H1 (cell line): Measurements from ENCODE around the gene MYL6. TPM values are rescaled to one million over a fixed set of nuclear protein-coding genes. Genes with fewer than 3 reads are reported as not detected.

ENCODE experiments used
- ATF2 ChIP-seq: IDR thresholded peaks from 2 replicates; pipeline ENCODE4 v1.6.1; 2012; ENCODE audit warnings: low read length, inconsistent platforms
- CHD1 ChIP-seq: IDR thresholded peaks from 2 replicates; pipeline ENCODE4 v1.6.1; 2012; ENCODE audit warnings: low read depth, low read length, improper control_type of control experiment
- CHD2 ChIP-seq: IDR thresholded peaks from 2 replicates; pipeline ENCODE4 v1.6.1; 2012; ENCODE audit warnings: low read length, improper control_type of control experiment
- E2F6 ChIP-seq: IDR thresholded peaks from 2 replicates; pipeline ENCODE4 v1.6.1; 2012; ENCODE audit warnings: inconsistent platforms
- EGR1 ChIP-seq: IDR thresholded peaks from 2 replicates; pipeline ENCODE4 v1.6.1; 2011; ENCODE audit warnings: low read depth, low read length, borderline replicate concordance
- FOSL1 ChIP-seq: IDR thresholded peaks from 2 replicates; pipeline ENCODE4 v1.6.1; 2011; ENCODE audit warnings: mild to moderate bottlenecking, low read depth, low read length, moderate library complexity; ENCODE audit not compliant: insufficient read depth
- GABPA ChIP-seq: IDR thresholded peaks from 2 replicates; pipeline ENCODE4 v1.6.1; 2011; ENCODE audit warnings: mild to moderate bottlenecking, low read length, moderate library complexity, borderline replicate concordance; ENCODE audit not compliant: insufficient read depth
- JUND ChIP-seq: IDR thresholded peaks from 2 replicates; pipeline ENCODE4 v1.6.1; 2011; ENCODE audit warnings: mild to moderate bottlenecking, improper control_type of control experiment, low read length
- NANOG ChIP-seq: IDR thresholded peaks from 2 replicates; pipeline ENCODE4 v1.6.1; 2011; ENCODE audit warnings: low read length, low read depth, mild to moderate bottlenecking, inconsistent platforms; ENCODE audit not compliant: insufficient read depth, poor library complexity, severe bottlenecking
- SAP30 ChIP-seq: fragments of 300-600 bp; sonication (generic); IDR thresholded peaks from 2 replicates; pipeline ENCODE4 v1.7.1; 2012; ENCODE audit warnings: low read length, moderate library complexity, mild to moderate bottlenecking, inconsistent platforms; ENCODE audit not compliant: insufficient read depth, insufficient replicate concordance
- SUZ12 ChIP-seq: fragments of 200-600 bp; sonication (generic); IDR thresholded peaks from 2 replicates; pipeline ENCODE4 v1.6.1; 2012; ENCODE audit warnings: mild to moderate bottlenecking, inconsistent platforms, low read length, moderate library complexity, mixed read lengths
- TAF7 ChIP-seq: optimal IDR thresholded peaks from 2 replicates; pipeline ENCODE3; 2011; ENCODE audit warnings: low read depth, mild to moderate bottlenecking, inconsistent platforms, low read length, moderate library complexity, borderline replicate concordance
- ZNF274 ChIP-seq: IDR thresholded peaks from 2 replicates; pipeline ENCODE4 v1.7.0; 2012; ENCODE audit warnings: low read length, borderline replicate concordance; ENCODE audit errors: extremely low read depth
- polyA plus RNA-seq, 7 experiments: library from polyadenylated mRNA; depleted of rRNA in 3 of 7; stranded (reverse) in 5 of 7; unstranded in 2 of 7; fragments of >200 nt in 5 of 7; fragments of 200-250 nt in 2 of 7; gene quantifications; 1 replicate in 5 of 7; 2 replicates in 1 of 7; 4 replicates in 1 of 7; pipeline versions ENCODE4 v1.2.1 to v1.2.3, GENCODE V29; 2011 to 2013; ENCODE audit warnings: missing spikeins in 2 of 7, mixed read lengths in 2 of 7
- total RNA-seq: library from RNA; stranded (reverse); fragmentation: NEBNext Ultra II Directional; extraction: Animal tissue kit (Norgen Biotek cat#: 25700); gene quantifications from 2 replicates; pipeline ENCODE4 v1.2.1, GENCODE V29; 2021
- TF ChIP-seq, protein P1 (sequence below): IDR thresholded peaks from 2 replicates; pipeline ENCODE4 v1.6.1; 2012; ENCODE audit warnings: inconsistent platforms
- TF ChIP-seq, protein P2 (sequence below), 3 experiments: IDR thresholded peaks; 1 replicate in 2 of 3; 2 replicates in 1 of 3; pipeline versions ENCODE4 v1.5.1 to v1.6.1; 2011; ENCODE audit warnings: low read length in 3 of 3, mild to moderate bottlenecking in 3 of 3, inconsistent platforms in 2 of 3, low read depth in 1 of 3, moderate library complexity in 1 of 3; ENCODE audit not compliant: insufficient read depth in 1 of 3; ENCODE audit errors: control extremely low read depth in 1 of 3

The MYL6 gene
- total and polyA plus RNA-seq, 2 of the 8 experiments (the other 6 are each of a cell fraction or from before 2014, with no cell fraction given), result 1,130 to 2,279 TPM

DNA sequence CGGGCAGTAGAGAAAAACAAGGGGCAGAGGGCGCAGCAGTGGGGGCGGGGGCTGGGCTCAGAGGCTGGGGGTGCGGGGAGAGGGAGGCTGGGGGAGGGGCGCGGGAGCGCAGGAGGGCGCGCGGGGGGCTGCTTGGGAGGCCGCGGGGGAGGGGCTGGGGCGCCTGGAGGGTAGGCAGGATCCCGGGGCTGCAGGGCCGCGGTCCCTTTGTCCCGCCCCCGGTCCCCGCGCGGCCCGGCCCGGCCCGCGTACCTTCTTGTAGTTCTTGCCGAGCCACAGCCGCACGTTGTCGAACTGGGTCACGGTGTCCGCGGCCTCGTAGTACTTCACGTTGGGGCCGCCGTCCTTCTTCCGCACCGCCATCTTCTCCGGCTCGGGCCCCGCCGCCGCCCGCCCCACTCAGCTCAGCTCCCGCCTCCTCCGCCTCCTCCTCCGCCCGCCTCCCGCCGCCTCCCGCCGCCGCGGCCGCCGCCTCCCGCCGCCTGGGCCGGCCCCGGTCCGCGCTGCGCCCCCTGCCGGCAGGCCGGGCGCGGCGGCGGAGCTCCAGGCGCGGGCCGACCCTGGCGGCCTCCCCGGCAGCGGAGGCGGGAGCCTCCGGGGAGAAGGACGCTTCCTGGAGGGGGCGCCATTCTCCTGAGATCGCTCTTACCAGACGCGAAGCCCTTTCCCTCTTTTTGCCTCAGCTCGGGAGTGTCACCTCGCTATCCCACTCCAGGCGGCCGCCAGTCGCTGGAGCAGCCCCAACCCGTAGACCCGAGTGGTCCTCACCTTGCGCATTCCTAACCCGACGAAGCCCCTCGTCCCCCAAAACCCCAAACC, 31.1 kb downstream of the MYL6 start, which contains the start of gene SMARCC2 (continued):
- 0 out of 2 replicates have a peak, but pooled peaks have one; percentile 4 for TF ChIP-seq GABPA
- no peak for TF ChIP-seq ZNF274
- no peak for TF ChIP-seq SAP30
- no peak for TF ChIP-seq FOSL1
- TF ChIP-seq NANOG, result no peak
- TF ChIP-seq SUZ12, result no peak
- TF ChIP-seq EGR1, result peak; percentile 22; the same call in 1 of the 2 replicates
- TF ChIP-seq, protein P1, sequence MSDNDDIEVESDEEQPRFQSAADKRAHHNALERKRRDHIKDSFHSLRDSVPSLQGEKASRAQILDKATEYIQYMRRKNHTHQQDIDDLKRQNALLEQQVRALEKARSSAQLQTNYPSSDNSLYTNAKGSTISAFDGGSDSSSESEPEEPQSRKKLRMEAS, result no peak
- TF ChIP-seq, protein P2, sequence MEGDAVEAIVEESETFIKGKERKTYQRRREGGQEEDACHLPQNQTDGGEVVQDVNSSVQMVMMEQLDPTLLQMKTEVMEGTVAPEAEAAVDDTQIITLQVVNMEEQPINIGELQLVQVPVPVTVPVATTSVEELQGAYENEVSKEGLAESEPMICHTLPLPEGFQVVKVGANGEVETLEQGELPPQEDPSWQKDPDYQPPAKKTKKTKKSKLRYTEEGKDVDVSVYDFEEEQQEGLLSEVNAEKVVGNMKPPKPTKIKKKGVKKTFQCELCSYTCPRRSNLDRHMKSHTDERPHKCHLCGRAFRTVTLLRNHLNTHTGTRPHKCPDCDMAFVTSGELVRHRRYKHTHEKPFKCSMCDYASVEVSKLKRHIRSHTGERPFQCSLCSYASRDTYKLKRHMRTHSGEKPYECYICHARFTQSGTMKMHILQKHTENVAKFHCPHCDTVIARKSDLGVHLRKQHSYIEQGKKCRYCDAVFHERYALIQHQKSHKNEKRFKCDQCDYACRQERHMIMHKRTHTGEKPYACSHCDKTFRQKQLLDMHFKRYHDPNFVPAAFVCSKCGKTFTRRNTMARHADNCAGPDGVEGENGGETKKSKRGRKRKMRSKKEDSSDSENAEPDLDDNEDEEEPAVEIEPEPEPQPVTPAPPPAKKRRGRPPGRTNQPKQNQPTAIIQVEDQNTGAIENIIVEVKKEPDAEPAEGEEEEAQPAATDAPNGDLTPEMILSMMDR (IDR thresholded peaks at IDR 0.05; ENCODE audit: control extremely low read depth in 1 of 3, insufficient read depth in 1 of 3, low read depth in 1 of 3, low read length in 3 of 3), result peak; percentile 75 to 96 (median 84)
- no peak for TF ChIP-seq CHD1
- TF ChIP-seq ATF2, result no peak
- no peak for TF ChIP-seq JUND
- TF ChIP-seq TAF7, result peak; percentile 21
- no peak; the same call in 1 of the 2 replicates for TF ChIP-seq E2F6
- TF ChIP-seq CHD2, result no peak
